ENCODE measurements around the gene RBMS1.

DNA sequence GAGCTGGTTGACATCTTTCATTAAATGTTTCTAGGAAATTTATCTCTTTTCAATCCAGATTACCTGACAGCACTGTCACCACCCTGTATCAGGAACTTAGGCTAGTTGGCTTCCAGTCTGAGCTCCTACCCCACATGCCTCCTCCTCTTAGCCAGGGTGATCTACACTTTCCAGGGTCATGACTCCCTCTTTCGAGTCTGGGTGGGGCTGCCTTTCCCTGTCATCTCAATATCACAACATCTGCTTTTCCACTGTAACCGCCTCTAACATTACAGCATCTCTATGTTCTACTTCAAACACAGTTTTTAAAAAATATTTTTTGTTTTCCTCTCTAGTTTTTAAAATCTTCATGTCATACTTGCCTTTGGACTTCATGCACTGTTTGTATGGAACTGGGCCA lies 129.2 kb downstream of the RBMS1 start:
- TF ChIP-seq POLR2A (IDR thresholded peaks at IDR 0.05) (no peak), POLR2AphosphoS5 (IDR thresholded peaks at IDR 0.05; ENCODE audit: insufficient read depth in 1 of 2, low read depth in 1 of 2) (no peak)
- TF ChIP-seq, protein P1, sequence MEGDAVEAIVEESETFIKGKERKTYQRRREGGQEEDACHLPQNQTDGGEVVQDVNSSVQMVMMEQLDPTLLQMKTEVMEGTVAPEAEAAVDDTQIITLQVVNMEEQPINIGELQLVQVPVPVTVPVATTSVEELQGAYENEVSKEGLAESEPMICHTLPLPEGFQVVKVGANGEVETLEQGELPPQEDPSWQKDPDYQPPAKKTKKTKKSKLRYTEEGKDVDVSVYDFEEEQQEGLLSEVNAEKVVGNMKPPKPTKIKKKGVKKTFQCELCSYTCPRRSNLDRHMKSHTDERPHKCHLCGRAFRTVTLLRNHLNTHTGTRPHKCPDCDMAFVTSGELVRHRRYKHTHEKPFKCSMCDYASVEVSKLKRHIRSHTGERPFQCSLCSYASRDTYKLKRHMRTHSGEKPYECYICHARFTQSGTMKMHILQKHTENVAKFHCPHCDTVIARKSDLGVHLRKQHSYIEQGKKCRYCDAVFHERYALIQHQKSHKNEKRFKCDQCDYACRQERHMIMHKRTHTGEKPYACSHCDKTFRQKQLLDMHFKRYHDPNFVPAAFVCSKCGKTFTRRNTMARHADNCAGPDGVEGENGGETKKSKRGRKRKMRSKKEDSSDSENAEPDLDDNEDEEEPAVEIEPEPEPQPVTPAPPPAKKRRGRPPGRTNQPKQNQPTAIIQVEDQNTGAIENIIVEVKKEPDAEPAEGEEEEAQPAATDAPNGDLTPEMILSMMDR (IDR thresholded peaks at IDR 0.05): no peak

Measured in vagina (tissue), 2 donors.